Nephron (organoid): ENCODE data around the gene MAGI2.
"Not testable (repeated sequence)": the region's sequence is repeated elsewhere in the genome, so short reads cannot be mapped to it uniquely, and the experiment has no call there.

Experiments used
- H3K27ac Mint-ChIP-seq, 3 experiments: 2 replicates each; pipeline ENCODE4 v1.8.0; 2020; ENCODE audit warnings: mixed read lengths in 3 of 3, mild to moderate bottlenecking in 2 of 3, moderate library complexity in 1 of 3
- H3K27me3 Mint-ChIP-seq: 2 replicates; pipeline ENCODE4 v1.8.0; 2021; ENCODE audit warnings: low read depth, mild to moderate bottlenecking, moderate library complexity, mixed read lengths
- H3K36me3 Mint-ChIP-seq: 2 replicates; pipeline ENCODE4 v1.8.0; 2020; ENCODE audit warnings: low read depth, mixed read lengths
- H3K4me1 Mint-ChIP-seq: 2 replicates; pipeline ENCODE4 v1.8.0; 2020; ENCODE audit warnings: mixed read lengths
- H3K4me3 Mint-ChIP-seq, 3 experiments: 2 replicates each; pipeline ENCODE4 v1.8.0; 2020; ENCODE audit warnings: mild to moderate bottlenecking in 3 of 3, mixed read lengths in 3 of 3, moderate library complexity in 2 of 3
- H3K9me3 Mint-ChIP-seq: 2 replicates; pipeline ENCODE4 v1.8.0; 2020; ENCODE audit warnings: mixed read lengths
- CTCF ChIP-seq, 3 experiments: fragments of 200-600 bp; sonication (generic); IDR thresholded peaks; one replicate each; pipeline ENCODE4 v1.5.0; 2021; ENCODE audit warnings: antibody characterized with exemption in 3 of 3; ENCODE audit not compliant: unreplicated experiment in 3 of 3

MAGI2 gene

DNA sequence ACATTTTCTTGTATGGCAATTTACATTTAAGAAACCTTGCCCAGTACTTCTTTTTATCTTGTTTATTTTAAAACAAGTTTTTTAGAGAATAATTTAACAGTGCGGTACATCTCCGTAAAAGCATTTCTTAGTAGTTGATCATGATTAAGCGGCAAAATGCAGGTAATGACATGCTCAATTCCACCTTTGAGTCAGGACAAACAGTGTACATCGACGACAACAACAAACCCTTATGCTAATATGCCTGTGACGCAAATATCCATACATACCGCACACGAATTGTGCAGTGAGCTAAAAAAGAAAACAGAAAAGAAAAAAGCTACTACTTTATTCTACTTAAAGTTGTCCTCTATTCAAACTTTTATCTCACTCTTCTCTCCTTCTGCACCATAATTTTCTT lies 1.9 kb downstream of the MAGI2 start:
- Mint-ChIP-seq H3K9me3 (no peaks in the 10 kb centered on the region), H3K4me3 (peak overlapping the region; percentile 95 to 99 (median 98)), H3K27ac (peak overlapping the region; percentile 84 to 99 (median 97)), H3K4me1 (peaks cover 22% of the 10 kb centered on the region), H3K27me3 (no peaks in the 10 kb centered on the region), H3K36me3 (peaks cover 17% of the 10 kb centered on the region)
- no peak for TF ChIP-seq CTCF (IDR thresholded peaks at IDR 0.05; ENCODE audit: unreplicated experiment in 3 of 3)

DNA sequence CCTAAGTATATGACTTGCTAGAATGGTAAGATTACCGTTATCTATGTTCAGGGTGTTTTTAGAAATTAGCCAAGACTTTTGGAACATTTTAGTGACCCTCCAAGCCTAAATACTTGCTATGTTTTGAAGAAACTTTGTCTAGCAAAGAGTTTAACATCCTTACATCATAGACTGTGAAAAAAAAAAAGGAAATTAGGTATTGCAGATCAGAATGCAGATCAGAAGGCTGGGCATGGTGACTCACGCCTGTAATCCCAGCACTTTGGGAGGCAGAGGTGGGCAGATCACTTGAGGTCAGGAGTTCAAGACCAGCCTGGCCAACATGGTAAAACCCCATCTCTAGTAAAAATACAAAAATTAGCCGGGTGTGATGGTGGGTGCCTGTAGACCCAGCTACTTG lies 10.7 kb downstream of the MAGI2 start:
- not testable (repeated sequence) for H3K4me3 Mint-ChIP-seq, H3K36me3 Mint-ChIP-seq, H3K27me3 Mint-ChIP-seq, H3K4me1 Mint-ChIP-seq, H3K9me3 Mint-ChIP-seq
- H3K27ac Mint-ChIP-seq, result peak overlapping the region in 1 of 3 experiments; percentile 71

- no peak for TF ChIP-seq CTCF (IDR thresholded peaks at IDR 0.05; ENCODE audit: unreplicated experiment in 3 of 3)
- Mint-ChIP-seq H3K27me3 (no peaks in the 10 kb centered on the region), H3K27ac (no peak overlapping the region), H3K4me3 (no peak overlapping the region), H3K36me3 (peaks cover 15% of the 10 kb centered on the region), H3K4me1 (no peaks in the 10 kb centered on the region), H3K9me3 (peaks cover 2% of the 10 kb centered on the region)
Measured at GRCh38 chr7:79436378-79436777, 17.1 kb downstream of the MAGI2 start.

GRCh38 chr7:79434867-79435266 lies 18.6 kb downstream of the MAGI2 start:
- Mint-ChIP-seq H3K36me3 (peaks cover 15% of the 10 kb centered on the region), H3K9me3 (peaks cover 2% of the 10 kb centered on the region), H3K27me3 (no peaks in the 10 kb centered on the region), H3K27ac (peak overlapping the region in 1 of 3 experiments; percentile 66), H3K4me1 (no peaks in the 10 kb centered on the region), H3K4me3 (no peak overlapping the region)
- no peak for TF ChIP-seq CTCF (IDR thresholded peaks at IDR 0.05; ENCODE audit: unreplicated experiment in 3 of 3)

- Mint-ChIP-seq H3K36me3 (peaks cover 15% of the 10 kb centered on the region), H3K4me1 (no peaks in the 10 kb centered on the region), H3K4me3 (no peak overlapping the region), H3K27ac (no peak overlapping the region), H3K27me3 (no peaks in the 10 kb centered on the region), H3K9me3 (peaks cover 2% of the 10 kb centered on the region)
- TF ChIP-seq CTCF (IDR thresholded peaks at IDR 0.05; ENCODE audit: unreplicated experiment in 3 of 3), result no peak
Measured at GRCh38 chr7:79434098-79434497, 19.4 kb downstream of the MAGI2 start.

- H3K4me3 Mint-ChIP-seq, result no peak overlapping the region
- no peak for TF ChIP-seq CTCF (IDR thresholded peaks at IDR 0.05; ENCODE audit: unreplicated experiment in 3 of 3)
- no peak overlapping the region for H3K27ac Mint-ChIP-seq
- H3K9me3 Mint-ChIP-seq, result no peaks in the 10 kb centered on the region
- no peaks in the 10 kb centered on the region for H3K27me3 Mint-ChIP-seq
- H3K36me3 Mint-ChIP-seq, result peaks cover 19% of the 10 kb centered on the region
- no peaks in the 10 kb centered on the region for H3K4me1 Mint-ChIP-seq
Measured at GRCh38 chr7:79430391-79430790, 23.1 kb downstream of the MAGI2 start.
